Mesenchymal stem cell (in vitro differentiated cells and primary cell): ENCODE data around the gene SLC9A3. TPM values are rescaled to one million over a fixed set of nuclear protein-coding genes. Genes with fewer than 3 reads are reported as not detected.

Experiments used
- DNase-seq: peaks from one replicate; pipeline ENCODE4 v3.0.0-alpha.2; 2013
- H2AFZ ChIP-seq: one replicate; pipeline ENCODE4 v1.6.1; 2013; ENCODE audit warnings: low read depth, mild to moderate bottlenecking, control low read depth, inconsistent platforms, low read length, moderate library complexity
- H2AK5ac ChIP-seq: 2 replicates; pipeline ENCODE4 v1.6.1; 2013; ENCODE audit warnings: low read length, moderate library complexity, mild to moderate bottlenecking, inconsistent platforms; ENCODE audit not compliant: severe bottlenecking
- H2BK120ac ChIP-seq: one replicate; pipeline ENCODE4 v1.6.1; 2013; ENCODE audit warnings: low read depth, mild to moderate bottlenecking, inconsistent platforms, low read length, moderate library complexity
- H2BK12ac ChIP-seq, 2 experiments: one replicate each; pipeline ENCODE4 v1.6.1; 2013; ENCODE audit warnings: inconsistent platforms in 2 of 2, low read length in 2 of 2, mild to moderate bottlenecking in 2 of 2, moderate library complexity in 2 of 2, control low read depth in 1 of 2
- H2BK15ac ChIP-seq: one replicate; pipeline ENCODE4 v1.6.1; 2013; ENCODE audit warnings: mild to moderate bottlenecking, low read depth, inconsistent platforms; ENCODE audit not compliant: poor library complexity, severe bottlenecking
- H2BK5ac ChIP-seq: 2 replicates; pipeline ENCODE4 v1.6.1; 2013; ENCODE audit warnings: low read depth, mild to moderate bottlenecking, low read length, control low read depth, inconsistent platforms; ENCODE audit not compliant: poor library complexity, severe bottlenecking
- H3K14ac ChIP-seq, 2 experiments: one replicate each; pipeline ENCODE4 v1.6.1; 2013; ENCODE audit warnings: inconsistent platforms in 2 of 2, low read length in 2 of 2, control low read depth in 1 of 2, mild to moderate bottlenecking in 1 of 2, moderate library complexity in 1 of 2
- H3K18ac ChIP-seq, 2 experiments: one replicate each; pipeline ENCODE4 v1.6.1; 2013; ENCODE audit warnings: inconsistent platforms in 2 of 2, low read length in 2 of 2, control low read depth in 1 of 2, low read depth in 1 of 2, mild to moderate bottlenecking in 1 of 2
- H3K23ac ChIP-seq, 2 experiments: one replicate each; pipeline ENCODE4 v1.6.1; 2013; ENCODE audit warnings: inconsistent platforms in 2 of 2, low read length in 2 of 2, mild to moderate bottlenecking in 2 of 2, moderate library complexity in 2 of 2, control low read depth in 1 of 2
- H3K27ac ChIP-seq: 2 replicates; pipeline ENCODE4 v1.5.1; 2013; ENCODE audit warnings: mild to moderate bottlenecking, moderate library complexity, low read length, control low read depth, inconsistent platforms; ENCODE audit not compliant: poor library complexity, severe bottlenecking
- H3K27me3 ChIP-seq, 2 experiments: 2 replicates each; pipeline versions ENCODE4 v1.6.1 to v1.7.0; 2013; ENCODE audit warnings: low read length in 2 of 2, mild to moderate bottlenecking in 2 of 2, moderate library complexity in 2 of 2, control low read depth in 1 of 2, inconsistent platforms in 1 of 2; ENCODE audit not compliant: control insufficient read depth in 1 of 2, insufficient read depth in 1 of 2
- H3K36me3 ChIP-seq, 2 experiments: 2 replicates each; pipeline versions ENCODE4 v1.6.1 to v1.7.0; 2013; ENCODE audit warnings: low read length in 2 of 2, control low read depth in 1 of 2, inconsistent platforms in 1 of 2, low read depth in 1 of 2, mild to moderate bottlenecking in 1 of 2; ENCODE audit not compliant: insufficient read depth in 2 of 2, control insufficient read depth in 1 of 2
- H3K4ac ChIP-seq, 2 experiments: one replicate each; pipeline ENCODE4 v1.6.1; 2013; ENCODE audit warnings: inconsistent platforms in 2 of 2, low read length in 2 of 2, mild to moderate bottlenecking in 2 of 2, moderate library complexity in 2 of 2, control low read depth in 1 of 2, low read depth in 1 of 2
- H3K4me1 ChIP-seq: 2 replicates; pipeline ENCODE4 v1.6.1; 2013; ENCODE audit warnings: low read depth, low read length, control low read depth; ENCODE audit not compliant: control insufficient read depth, insufficient read depth
- H3K4me2 ChIP-seq: 2 replicates; pipeline ENCODE4 v1.6.1; 2013; ENCODE audit warnings: low read length, mild to moderate bottlenecking, inconsistent platforms; ENCODE audit not compliant: poor library complexity, severe bottlenecking
- H3K4me3 ChIP-seq, 2 experiments: 2 replicates each; pipeline versions ENCODE4 v1.5.1 to v1.7.0; 2013; ENCODE audit warnings: low read length in 2 of 2, mild to moderate bottlenecking in 2 of 2, control low read depth in 1 of 2, low read depth in 1 of 2; ENCODE audit not compliant: insufficient read depth in 1 of 2
- H3K79me1 ChIP-seq: replicated peaks from 2 replicates; pipeline ENCODE4 v1.6.1; 2013; ENCODE audit warnings: mild to moderate bottlenecking, control low read depth, low read length, inconsistent platforms; ENCODE audit not compliant: poor library complexity, severe bottlenecking
- H3K9ac ChIP-seq: 2 replicates; pipeline ENCODE4 v1.7.0; 2013; ENCODE audit warnings: mild to moderate bottlenecking, low read length, moderate library complexity
- H3K9me3 ChIP-seq: 2 replicates; pipeline ENCODE4 v1.7.0; 2013; ENCODE audit warnings: mild to moderate bottlenecking, low read length; ENCODE audit not compliant: control insufficient read depth
- H4K8ac ChIP-seq: one replicate; pipeline ENCODE4 v1.6.1; 2013; ENCODE audit warnings: inconsistent platforms, mild to moderate bottlenecking, low read length, moderate library complexity
- H4K91ac ChIP-seq: one replicate; pipeline ENCODE4 v1.6.1; 2013; ENCODE audit warnings: mild to moderate bottlenecking, low read length, inconsistent platforms
- WGBS: methylation state at CpG from one replicate; pipeline ENCODE4 v1.1.7; 2013; ENCODE audit warnings: mixed read lengths; 5-methylcytosine and 5-hydroxymethylcytosine counted together
- small RNA-seq: library from polyadenylated mRNA; stranded (forward); fragments of <200 nt; extraction: miRNeasy Mini kit (QIAGEN cat#:217004); gene quantifications from one replicate; pipeline ENCODE3, GENCODE V24; 2013; ENCODE audit warnings: low read depth

Gene SLC9A3

DNA sequence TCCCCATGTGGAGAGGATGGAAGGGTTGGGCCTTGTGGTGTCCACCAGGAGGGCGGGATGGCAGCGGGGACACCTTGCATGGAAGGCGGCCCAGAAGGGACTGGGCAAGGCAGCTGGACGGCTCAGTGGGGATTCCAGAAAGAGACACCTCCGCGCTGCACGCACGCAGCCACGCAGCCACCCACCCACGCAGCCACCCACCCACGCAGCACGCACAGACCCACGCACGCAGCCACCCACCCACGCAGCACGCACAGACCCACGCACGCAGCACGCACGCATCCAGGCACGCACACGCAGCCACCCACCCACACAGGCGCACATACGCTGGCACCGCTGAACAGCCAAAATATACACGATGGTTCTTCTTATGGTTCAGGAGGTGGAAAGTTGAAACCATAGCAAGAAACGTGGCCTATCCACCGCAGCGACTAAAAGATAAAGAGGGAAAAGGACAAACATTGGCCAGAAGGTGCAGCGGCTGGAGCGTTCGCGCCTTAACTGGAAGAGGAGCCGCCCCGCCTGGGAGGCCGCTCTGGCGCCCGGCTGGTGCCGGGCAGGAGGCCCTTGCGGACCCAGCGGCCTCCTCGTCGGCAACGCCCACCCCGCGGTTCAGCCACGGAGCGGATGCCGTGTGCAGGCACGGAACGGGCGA lies 103.5 kb downstream of the SLC9A3 start:
- Histone ChIP-seq H2BK15ac (no peak overlapping the region), H3K27me3 (no peaks in the 10 kb centered on the region), H2AK5ac (no peak overlapping the region), H4K8ac (no peak overlapping the region), H3K79me1 (no peaks in the 10 kb centered on the region), H2BK12ac (no peak overlapping the region), H3K4me3 (no peak overlapping the region), H4K91ac (no peak overlapping the region), H3K4me2 (no peak overlapping the region), H3K27ac (no peak overlapping the region), H2BK120ac (peak overlapping the region; percentile 8), H3K18ac (no peak overlapping the region), H2AFZ (no peak overlapping the region), H3K23ac (no peak overlapping the region), H3K9ac (no peak overlapping the region), H3K36me3 (peaks cover 6 to 24% of the 10 kb centered on the region in 2 experiments), H2BK5ac (no peak overlapping the region), H3K9me3 (no peaks in the 10 kb centered on the region), H3K14ac (no peak overlapping the region), H3K4me1 (peaks cover 21% of the 10 kb centered on the region), H3K4ac (no peak overlapping the region)
- no peak for DNase-seq
- 98% methylated on average over 52 of the region's 52 CpGs for WGBS

Small RNA genes lying within 50 kb of the gene (small RNA-seq; reads per million reads assigned to genes)
- gene MIR4456 = not detected
